Loucy (cell line): ENCODE measurements around the gene ALG14.

Experiments
- H2AFZ ChIP-seq: fragments of 200-600 bp; sonication (generic); 2 replicates; pipeline ENCODE4 v1.6.0; 2016; ENCODE audit warnings: antibody characterized with exemption, mild to moderate bottlenecking, low read length, moderate library complexity
- H3F3A ChIP-seq: fragments of 200-600 bp; 2 replicates; pipeline ENCODE4 v1.6.0; 2016; ENCODE audit warnings: antibody characterized with exemption, low read depth, mild to moderate bottlenecking
- H3K27me3 ChIP-seq: fragments of 200-600 bp; sonication (generic); 2 replicates; pipeline ENCODE4 v1.6.1; 2014; ENCODE audit warnings: low read length, mild to moderate bottlenecking; ENCODE audit not compliant: insufficient read depth, poor library complexity, severe bottlenecking
- H3K36me3 ChIP-seq: fragments of 200-600 bp; sonication (generic); 2 replicates; pipeline ENCODE4 v1.6.1; 2016; ENCODE audit warnings: low read length; ENCODE audit not compliant: insufficient read depth
- H3K4me1 ChIP-seq: fragments of 200-600 bp; sonication (generic); 2 replicates; pipeline ENCODE4 v1.5.1; 2014; ENCODE audit warnings: low read length, mild to moderate bottlenecking; ENCODE audit not compliant: insufficient read depth, poor library complexity, severe bottlenecking
- H3K4me2 ChIP-seq: fragments of 200-600 bp; sonication (generic); 2 replicates; pipeline ENCODE4 v1.6.0; 2014; ENCODE audit warnings: antibody characterized with exemption, low read length, low read depth, mild to moderate bottlenecking; ENCODE audit not compliant: poor library complexity, severe bottlenecking
- H3K4me3 ChIP-seq: fragments of 200-600 bp; sonication (generic); 2 replicates; pipeline ENCODE4 v1.5.1; 2014; ENCODE audit warnings: low read length, mild to moderate bottlenecking, mixed read lengths; ENCODE audit not compliant: poor library complexity, severe bottlenecking
- H3K79me2 ChIP-seq: fragments of 200-600 bp; sonication (generic); 2 replicates; pipeline ENCODE4 v1.6.1; 2014; ENCODE audit warnings: low read length; ENCODE audit not compliant: insufficient read depth
- H3K9ac ChIP-seq: fragments of 200-600 bp; sonication (generic); 2 replicates; pipeline ENCODE4 v1.6.0; 2014; ENCODE audit warnings: mild to moderate bottlenecking, low read depth, low read length, moderate library complexity; ENCODE audit not compliant: poor library complexity, severe bottlenecking
- H3K9me2 ChIP-seq: fragments of 200-600 bp; sonication (generic); replicated peaks from 2 replicates; pipeline ENCODE4 v1.6.1; 2016; ENCODE audit warnings: low read depth, low read length, mixed read lengths
- H3K9me3 ChIP-seq: fragments of 200-600 bp; sonication (generic); 2 replicates; pipeline ENCODE4 v1.6.1; 2014; ENCODE audit warnings: mild to moderate bottlenecking, antibody characterized with exemption, low read length, low read depth; ENCODE audit not compliant: insufficient read depth
- H4K20me1 ChIP-seq: fragments of 200-600 bp; sonication (generic); 2 replicates; pipeline ENCODE4 v1.6.0; 2014; ENCODE audit warnings: antibody characterized with exemption, low read length, mild to moderate bottlenecking; ENCODE audit not compliant: insufficient read depth, poor library complexity, severe bottlenecking
- EZH2phosphoT487 ChIP-seq: fragments of 200-600 bp; IDR thresholded peaks from 2 replicates; pipeline ENCODE4 v1.6.1; 2018; ENCODE audit warnings: antibody characterized with exemption, mild to moderate bottlenecking, moderate library complexity, borderline replicate concordance
- TF ChIP-seq, protein P1 (sequence below): fragments of 200-600 bp; sonication (generic); conservative IDR thresholded peaks from 2 replicates; pipeline ENCODE4 v1.5.1; 2014; ENCODE audit warnings: mild to moderate bottlenecking, antibody characterized with exemption, low read length

Gene ALG14

DNA sequence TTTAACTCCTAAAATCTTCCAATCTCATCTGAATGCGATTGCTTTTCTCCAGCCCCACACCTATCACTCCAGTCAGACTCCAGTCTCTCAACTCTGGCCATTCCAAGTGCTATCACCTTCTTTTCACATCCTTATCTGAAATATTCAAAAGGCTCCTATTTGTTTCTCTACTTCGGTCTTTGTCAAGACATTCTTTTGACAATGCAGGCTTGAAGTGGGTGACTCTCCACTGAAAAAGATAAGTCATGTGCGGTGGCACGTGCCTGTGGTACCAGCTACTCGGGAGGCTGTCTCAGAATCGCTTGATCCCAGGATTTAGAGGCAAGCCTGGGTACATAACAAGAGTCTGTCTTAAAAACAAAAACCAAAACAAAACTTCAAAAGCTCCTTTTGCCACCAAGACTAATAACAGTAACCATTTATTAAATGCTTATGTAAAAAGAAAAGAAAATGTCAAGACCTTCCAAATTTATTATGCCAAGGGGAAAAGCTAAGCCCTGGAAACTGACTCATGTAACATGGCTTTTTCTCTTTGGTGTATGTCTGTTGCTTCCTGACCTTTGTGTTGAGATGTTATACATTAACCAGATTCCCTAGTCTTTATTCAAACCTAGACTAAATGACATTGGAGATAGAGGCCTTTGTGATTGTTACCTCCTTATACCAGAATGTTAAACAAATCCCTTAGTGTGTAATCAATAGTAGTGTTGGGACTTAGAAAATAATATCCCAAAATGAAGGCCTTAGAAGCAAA is 3.6 kb downstream of the ALG14 start:
- Histone ChIP-seq H3K9me2 (no peaks in the 10 kb centered on the region), H3K27me3 (no peaks in the 10 kb centered on the region), H3K9ac (no peak overlapping the region), H3F3A (no peaks in the 10 kb centered on the region), H3K4me3 (no peak overlapping the region), H3K9me3 (no peaks in the 10 kb centered on the region), H4K20me1 (no peaks in the 10 kb centered on the region), H3K36me3 (no peaks in the 10 kb centered on the region), H3K4me2 (no peak overlapping the region), H2AFZ (no peak overlapping the region), H3K4me1 (peaks cover 16% of the 10 kb centered on the region), H3K79me2 (no peaks in the 10 kb centered on the region)
- no peak for TF ChIP-seq EZH2phosphoT487
- TF ChIP-seq, protein P1, sequence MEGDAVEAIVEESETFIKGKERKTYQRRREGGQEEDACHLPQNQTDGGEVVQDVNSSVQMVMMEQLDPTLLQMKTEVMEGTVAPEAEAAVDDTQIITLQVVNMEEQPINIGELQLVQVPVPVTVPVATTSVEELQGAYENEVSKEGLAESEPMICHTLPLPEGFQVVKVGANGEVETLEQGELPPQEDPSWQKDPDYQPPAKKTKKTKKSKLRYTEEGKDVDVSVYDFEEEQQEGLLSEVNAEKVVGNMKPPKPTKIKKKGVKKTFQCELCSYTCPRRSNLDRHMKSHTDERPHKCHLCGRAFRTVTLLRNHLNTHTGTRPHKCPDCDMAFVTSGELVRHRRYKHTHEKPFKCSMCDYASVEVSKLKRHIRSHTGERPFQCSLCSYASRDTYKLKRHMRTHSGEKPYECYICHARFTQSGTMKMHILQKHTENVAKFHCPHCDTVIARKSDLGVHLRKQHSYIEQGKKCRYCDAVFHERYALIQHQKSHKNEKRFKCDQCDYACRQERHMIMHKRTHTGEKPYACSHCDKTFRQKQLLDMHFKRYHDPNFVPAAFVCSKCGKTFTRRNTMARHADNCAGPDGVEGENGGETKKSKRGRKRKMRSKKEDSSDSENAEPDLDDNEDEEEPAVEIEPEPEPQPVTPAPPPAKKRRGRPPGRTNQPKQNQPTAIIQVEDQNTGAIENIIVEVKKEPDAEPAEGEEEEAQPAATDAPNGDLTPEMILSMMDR, result no peak

DNA sequence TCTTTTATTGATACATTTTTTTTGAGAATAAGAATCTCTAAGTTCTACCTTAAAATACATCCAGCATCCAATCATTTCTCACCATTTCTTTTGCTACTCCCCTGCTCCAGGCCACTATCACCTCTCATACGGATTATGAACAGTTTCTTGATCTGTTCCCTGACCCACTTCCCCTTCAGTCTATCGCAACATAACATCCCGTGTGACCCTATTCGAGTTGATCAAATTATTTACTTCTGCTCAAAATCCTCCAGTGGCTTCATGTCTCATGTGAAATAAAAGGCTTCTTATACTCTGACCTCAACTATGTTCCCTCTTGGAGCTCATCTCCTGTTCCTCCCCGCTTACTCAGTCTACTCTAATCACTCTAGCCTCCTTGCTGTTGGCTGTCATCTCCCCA is 5.2 kb downstream of the ALG14 start:
- no peaks in the 10 kb centered on the region for H3K9me2 ChIP-seq
- no peaks in the 10 kb centered on the region for H3K36me3 ChIP-seq
- no peak overlapping the region for H3K9ac ChIP-seq
- H3K4me3 ChIP-seq, result no peak overlapping the region
- no peaks in the 10 kb centered on the region for H3F3A ChIP-seq
- TF ChIP-seq, protein P1, result no peak
- no peak for TF ChIP-seq EZH2phosphoT487
- no peak overlapping the region for H3K4me2 ChIP-seq
- no peaks in the 10 kb centered on the region for H3K27me3 ChIP-seq
- H4K20me1 ChIP-seq, result no peaks in the 10 kb centered on the region
- H3K4me1 ChIP-seq, result peaks cover 9% of the 10 kb centered on the region
- no peaks in the 10 kb centered on the region for H3K9me3 ChIP-seq
- H2AFZ ChIP-seq, result no peak overlapping the region
- no peaks in the 10 kb centered on the region for H3K79me2 ChIP-seq

DNA sequence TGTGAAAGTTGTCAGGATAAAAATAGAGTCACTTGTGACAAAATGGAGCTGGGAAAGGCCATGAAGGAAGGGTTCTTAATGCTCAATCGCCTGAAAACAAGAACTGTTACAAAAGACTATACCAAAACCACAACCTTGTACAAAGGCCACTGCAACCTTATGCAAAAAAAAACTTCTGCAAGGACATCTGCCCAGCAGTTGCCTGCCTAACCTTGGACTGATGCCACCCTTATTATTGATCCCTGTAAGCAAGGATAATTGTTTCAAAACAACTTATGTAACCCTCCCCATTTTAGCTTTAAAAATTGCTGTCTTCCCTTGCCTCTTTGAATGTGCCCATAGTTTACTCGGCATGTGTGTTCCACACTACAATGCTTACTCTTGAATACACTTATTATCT is 5.7 kb downstream of the ALG14 start:
- Histone ChIP-seq H4K20me1 (no peaks in the 10 kb centered on the region), H3K9me2 (no peaks in the 10 kb centered on the region), H3K4me3 (no peak overlapping the region), H3K79me2 (no peaks in the 10 kb centered on the region), H3F3A (no peaks in the 10 kb centered on the region), H3K4me1 (peaks cover 7% of the 10 kb centered on the region), H2AFZ (no peak overlapping the region), H3K27me3 (no peaks in the 10 kb centered on the region), H3K36me3 (no peaks in the 10 kb centered on the region), H3K9me3 (no peaks in the 10 kb centered on the region), H3K9ac (no peak overlapping the region), H3K4me2 (no peak overlapping the region)
- TF ChIP-seq, protein P1, result no peak
- no peak for TF ChIP-seq EZH2phosphoT487
